ENCODE measurements around the gene NKIRAS2.
"Not testable (repeated sequence)": the region's sequence is repeated elsewhere in the genome, so short reads cannot be mapped to it uniquely, and the experiment has no call there.

NKIRAS2 gene

GRCh38 chr17:41998497-41998896 lies 21.4 kb upstream of the NKIRAS2 start:
- no peak for DNase-seq (ENCODE audit: low read depth in 3 of 3)

DNA sequence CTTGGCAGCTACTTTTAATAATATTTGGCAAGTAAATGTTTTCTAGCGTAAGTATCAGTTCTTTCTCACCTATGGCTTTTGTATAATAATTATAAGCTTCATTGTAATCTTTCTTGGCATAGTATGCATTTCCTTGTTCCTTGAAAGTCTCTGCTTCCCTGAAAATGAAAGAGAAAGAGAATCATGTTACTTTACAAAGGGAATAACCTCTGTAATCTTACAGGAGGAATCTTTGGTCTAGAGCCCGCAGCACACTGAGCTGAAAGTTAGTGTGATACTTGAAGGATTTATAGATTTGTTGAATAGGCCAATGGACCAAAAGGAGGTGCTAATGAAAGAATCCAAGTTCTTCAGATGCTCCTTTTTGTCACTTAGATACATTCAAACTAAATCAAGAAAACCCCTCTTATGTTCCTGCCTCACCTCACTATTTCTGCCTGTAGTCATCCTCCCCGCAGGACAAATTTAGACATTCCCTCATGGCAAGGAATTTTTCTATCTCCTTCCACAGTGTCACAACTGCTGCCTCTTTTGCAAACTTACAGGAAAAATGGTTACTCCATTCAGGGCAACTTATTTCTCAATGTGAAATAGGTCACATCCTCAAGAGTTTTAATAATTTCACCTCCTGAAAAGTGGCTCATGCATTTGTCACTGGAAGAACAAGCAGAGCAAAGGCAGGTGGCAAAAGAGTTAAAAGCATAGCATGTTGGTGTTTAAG lies 19.3 kb upstream of the NKIRAS2 start:
- no peak for DNase-seq (ENCODE audit: low read depth in 3 of 3)

GRCh38 chr17:42001729-42002128 lies 18.2 kb upstream of the NKIRAS2 start:
- DNase-seq (ENCODE audit: low read depth in 3 of 3), result no peak

GRCh38 chr17:42002175-42002791 lies 17.6 kb upstream of the NKIRAS2 start:
- no peak for DNase-seq (ENCODE audit: low read depth in 3 of 3)

- DNase-seq (ENCODE audit: low read depth in 3 of 3), result no peak
Observed at GRCh38 chr17:42002792-42003301, 17.0 kb upstream of the NKIRAS2 start.

- DNase-seq (ENCODE audit: low read depth in 3 of 3), result no peak
Observed at GRCh38 chr17:42005166-42005565, 14.7 kb upstream of the NKIRAS2 start.

DNA sequence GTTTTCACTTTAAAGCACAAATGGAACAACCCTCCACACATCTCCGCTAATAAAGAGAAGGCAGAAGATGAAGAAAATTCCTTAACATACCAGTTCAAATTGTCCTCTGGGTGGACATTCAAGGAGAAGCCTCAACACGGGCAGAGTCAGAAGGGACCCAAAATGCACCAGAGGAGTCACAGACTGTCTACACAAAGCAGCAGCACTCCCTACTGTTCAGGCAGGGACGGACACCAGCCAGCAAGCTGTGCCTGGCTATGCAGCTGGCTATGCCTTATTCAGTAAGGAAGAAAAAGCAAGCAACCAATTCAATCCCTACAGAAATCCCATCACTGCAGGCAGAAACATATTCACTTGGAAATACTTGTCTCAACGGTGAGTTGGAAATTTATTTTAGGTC lies 10.7 kb upstream of the NKIRAS2 start:
- no peak for DNase-seq (ENCODE audit: low read depth in 3 of 3)

GRCh38 chr17:42010266-42010680 lies 9.6 kb upstream of the NKIRAS2 start:
- not testable (repeated sequence) for DNase-seq (ENCODE audit: low read depth in 3 of 3)

- no peak for DNase-seq (ENCODE audit: low read depth in 3 of 3)
Observed at GRCh38 chr17:42010898-42011516, 8.9 kb upstream of the NKIRAS2 start.

- not testable (repeated sequence) for DNase-seq (ENCODE audit: low read depth in 3 of 3)
Observed at GRCh38 chr17:42012363-42012762, 7.5 kb upstream of the NKIRAS2 start.

DNA sequence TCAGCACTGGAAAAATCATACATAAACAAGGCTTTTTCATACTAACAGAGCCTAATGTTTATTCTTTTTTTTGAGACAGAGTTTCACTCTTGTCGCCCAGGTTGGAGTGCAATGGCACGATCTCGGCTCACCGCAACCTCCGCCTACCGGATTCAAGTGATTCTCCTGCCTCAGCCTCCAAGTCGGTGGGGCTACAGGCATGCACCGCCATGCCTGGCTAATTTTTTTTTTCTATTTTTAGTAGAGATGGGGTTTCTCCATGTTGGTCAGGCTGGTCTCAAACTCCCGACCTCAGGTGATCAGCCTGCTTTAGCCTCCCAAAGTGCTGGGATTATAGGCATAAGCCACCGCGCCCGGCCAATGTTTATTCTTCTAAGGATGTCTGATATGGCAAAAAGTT lies 6.2 kb upstream of the NKIRAS2 start:
- not testable (repeated sequence) for DNase-seq (ENCODE audit: low read depth in 3 of 3)

- no peak for DNase-seq (ENCODE audit: low read depth in 3 of 3)
Observed at GRCh38 chr17:42016411-42016831, 3.5 kb upstream of the NKIRAS2 start.

DNA sequence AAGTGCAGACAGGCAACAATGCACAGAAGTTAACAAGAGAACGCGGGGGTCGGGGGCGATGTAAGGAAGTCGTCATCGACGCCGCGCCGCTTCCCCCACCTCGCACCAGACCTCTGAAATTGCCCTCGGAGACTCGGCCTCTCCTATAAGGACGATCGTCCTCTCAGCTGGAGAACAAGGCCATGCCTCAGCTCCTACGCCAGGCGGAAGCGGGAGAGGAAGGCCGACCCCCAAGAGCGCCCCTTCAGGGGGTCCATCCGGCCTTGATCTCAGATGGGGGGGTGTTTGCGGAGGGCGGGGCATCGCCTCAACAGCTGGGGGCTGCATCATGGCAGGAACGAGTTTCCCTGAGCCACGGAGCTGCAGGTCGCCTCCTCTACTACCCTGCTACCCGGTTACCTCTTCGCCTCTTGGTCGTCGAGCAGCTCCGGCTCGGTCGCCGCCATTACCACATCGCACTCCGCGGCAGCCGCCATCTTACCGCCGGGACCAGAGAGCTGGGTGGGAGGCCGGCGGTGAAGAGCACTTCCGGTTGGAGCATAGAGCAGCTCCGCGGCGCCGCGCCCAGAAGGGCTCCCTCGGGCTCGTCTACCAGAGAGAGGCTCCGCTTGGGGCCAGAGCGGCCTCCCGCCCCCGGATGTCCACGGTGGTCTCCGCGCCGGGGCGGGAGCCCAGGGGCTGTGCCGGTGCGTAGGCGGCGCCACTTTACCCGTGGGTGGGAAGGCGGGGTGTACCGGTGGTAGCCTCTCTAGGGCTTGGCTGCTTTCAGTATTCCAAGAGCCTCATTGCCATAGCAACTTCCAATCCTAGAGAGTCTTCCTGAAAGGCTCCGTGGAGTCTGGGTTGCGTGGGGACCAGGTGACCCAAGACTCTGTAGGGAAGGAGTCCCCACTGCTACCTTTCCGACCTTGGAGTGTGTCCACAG lies 2.7 kb upstream of the NKIRAS2 start, which contains the start of gene DNAJC7:
DNAJC7 (minus strand) TSS at position 499 of the 925 bp plus-strand sequence; CDS start at position 476, 23 bp downstream.
- DNase-seq (ENCODE audit: low read depth in 3 of 3), result peak; percentile 79 to 82 (median 80)

GRCh38 chr17:42017866-42018200 lies 2.1 kb upstream of the NKIRAS2 start:
- no peak for DNase-seq (ENCODE audit: low read depth in 3 of 3)

DNA sequence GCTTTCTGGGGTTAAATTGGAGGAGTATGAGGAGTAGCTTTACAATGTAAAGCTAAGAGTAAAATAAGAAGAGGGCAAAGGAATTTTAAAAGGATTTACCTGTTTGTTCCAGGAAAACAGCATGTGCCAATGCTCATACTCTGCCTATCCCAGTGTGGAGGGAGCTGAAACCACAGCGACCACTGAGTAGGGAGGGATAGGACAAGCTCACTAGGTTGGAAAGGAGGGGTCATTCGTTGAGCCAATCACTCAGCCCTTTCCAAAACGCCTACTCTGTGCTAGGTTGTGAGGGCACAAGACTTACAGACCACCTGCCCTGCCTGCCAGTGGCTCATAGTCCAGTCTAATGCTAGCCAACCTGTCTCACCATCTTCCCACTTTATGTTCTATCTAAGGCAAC lies 1.6 kb upstream of the NKIRAS2 start:
- DNase-seq (ENCODE audit: low read depth in 3 of 3), result no peak

DNA sequence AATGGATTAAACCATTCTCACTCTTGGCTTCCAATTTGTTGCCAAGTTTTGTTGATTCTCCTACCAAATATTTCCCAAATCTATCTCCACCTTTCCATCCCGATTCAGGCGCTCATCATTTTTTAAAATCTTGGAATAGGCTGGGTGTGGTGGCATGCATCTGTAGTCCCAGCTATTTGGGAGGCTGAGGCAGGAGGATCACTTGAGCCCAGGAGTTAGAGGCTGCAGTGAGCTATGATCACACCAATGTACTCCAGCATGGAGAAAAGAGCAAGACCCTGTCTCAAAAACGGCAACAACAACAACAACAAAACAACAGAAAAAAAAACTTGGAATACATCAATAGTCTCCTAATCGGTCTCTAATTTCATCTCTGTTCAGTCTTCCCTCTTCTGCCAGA lies 902 bp upstream of the NKIRAS2 start:
- no peak for DNase-seq (ENCODE audit: low read depth in 3 of 3)

DNA sequence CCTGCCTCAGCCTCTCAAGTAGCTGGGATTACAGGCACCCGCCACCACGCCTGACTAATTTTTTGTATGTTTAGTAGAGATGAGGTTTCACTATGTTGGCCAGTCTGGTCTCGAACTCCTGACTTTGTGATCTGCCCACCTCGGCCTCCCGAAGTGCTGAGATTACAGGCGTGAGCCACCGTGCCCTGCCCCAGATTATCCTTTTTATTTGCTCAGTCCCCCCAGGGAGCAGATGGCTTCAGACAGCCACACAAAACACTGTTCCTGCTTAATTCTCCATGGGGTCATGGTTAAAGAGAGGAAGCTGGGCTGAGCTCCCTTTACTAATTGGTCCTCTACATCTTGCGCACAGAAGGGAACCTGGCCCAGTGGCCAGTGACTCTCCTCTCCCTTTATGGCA lies 955 bp downstream of the NKIRAS2 start:
- not testable (repeated sequence) for DNase-seq (ENCODE audit: low read depth in 3 of 3)

GRCh38 chr17:42023524-42024349 lies 3.8 kb downstream of the NKIRAS2 start:
- DNase-seq (ENCODE audit: low read depth in 3 of 3), result no peak

DNA sequence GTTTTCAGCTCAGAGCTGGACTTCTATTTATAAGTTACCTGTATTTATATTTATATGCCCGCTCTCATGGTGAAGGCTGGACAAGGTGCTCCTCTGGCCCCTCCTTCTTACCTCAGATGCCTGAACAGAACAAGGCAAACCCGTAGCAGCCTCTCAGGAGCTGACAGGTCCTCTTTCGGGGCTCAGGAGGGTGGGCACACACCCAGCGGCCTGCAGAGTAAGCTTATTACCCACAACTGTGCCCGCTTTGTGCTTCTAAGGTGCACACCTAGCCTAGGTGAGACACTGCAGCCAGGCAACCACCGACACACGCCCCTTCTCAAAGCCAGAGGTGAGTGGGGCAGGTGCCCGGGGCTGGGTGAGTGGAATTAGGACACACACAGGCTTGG lies 5.3 kb downstream of the NKIRAS2 start:
- no peak for DNase-seq (ENCODE audit: low read depth in 3 of 3)

- DNase-seq (ENCODE audit: low read depth in 3 of 3), result no peak
Observed at GRCh38 chr17:42025936-42026335, 6.0 kb downstream of the NKIRAS2 start.

Data from stimulated activated CD4-positive, alpha-beta T cell treated with anti-CD3 and anti-CD28 coated beads, TNF-alpha, amount 100 ng/mL, for 4 hours (primary cell).